ES-I3 (cell line): ENCODE data around the gene TMA16.

Experiments
- H3K36me3 ChIP-seq: 2 replicates; pipeline ENCODE4 v1.6.1; 2013; ENCODE audit warnings: mild to moderate bottlenecking, low read length, control low read depth, moderate library complexity; ENCODE audit not compliant: insufficient read depth
- H3K4me1 ChIP-seq: 2 replicates; pipeline ENCODE4 v1.6.1; 2013; ENCODE audit warnings: mild to moderate bottlenecking, control low read depth, low read length; ENCODE audit not compliant: insufficient read depth
- H3K9ac ChIP-seq: 2 replicates; pipeline ENCODE4 v1.6.1; 2013; ENCODE audit warnings: low read depth, mild to moderate bottlenecking, low read length, moderate library complexity
- H3K9me3 ChIP-seq: 2 replicates; pipeline ENCODE4 v1.6.1; 2013; ENCODE audit warnings: mild to moderate bottlenecking, low read length, moderate library complexity; ENCODE audit not compliant: control insufficient read depth, insufficient read depth

TMA16 gene

GRCh38 chr4:163486321-163486720, 8.2 kb upstream of the TMA16 start:
- no peaks in the 10 kb centered on the region for H3K4me1 ChIP-seq
- no peaks in the 10 kb centered on the region for H3K9me3 ChIP-seq
- no peaks in the 10 kb centered on the region for H3K36me3 ChIP-seq
- H3K9ac ChIP-seq = no peak overlapping the region

GRCh38 chr4:163489929-163490328, 4.6 kb upstream of the TMA16 start:
- Histone ChIP-seq H3K4me1 (no peaks in the 10 kb centered on the region), H3K9ac (no peak overlapping the region), H3K9me3 (no peaks in the 10 kb centered on the region), H3K36me3 (no peaks in the 10 kb centered on the region)

GRCh38 chr4:163492951-163493504, 1.5 kb upstream of the TMA16 start:
- peak overlapping the region; percentile 96; the same call in 1 of the 2 replicates for H3K9ac ChIP-seq
- H3K9me3 ChIP-seq = no peaks in the 10 kb centered on the region
- H3K36me3 ChIP-seq = no peaks in the 10 kb centered on the region
- 0 out of 2 replicates have a peak, but pooled peaks cover 4% of the 10 kb centered on the region for H3K4me1 ChIP-seq

GRCh38 chr4:163493643-163494359, 689 bp upstream of the TMA16 start:
- Histone ChIP-seq H3K36me3 (no peaks in the 10 kb centered on the region), H3K9me3 (no peaks in the 10 kb centered on the region), H3K9ac (peak overlapping the region; percentile 96), H3K4me1 (0 out of 2 replicates have a peak, but pooled peaks cover 4% of the 10 kb centered on the region)

GRCh38 chr4:163495900-163496299, 1.4 kb downstream of the TMA16 start:
- H3K4me1 ChIP-seq = 0 out of 2 replicates have a peak, but pooled peaks cover 4% of the 10 kb centered on the region
- H3K36me3 ChIP-seq = no peaks in the 10 kb centered on the region
- H3K9ac ChIP-seq = peak overlapping the region; percentile 96
- H3K9me3 ChIP-seq = no peaks in the 10 kb centered on the region

GRCh38 chr4:163500586-163500985, 6.1 kb downstream of the TMA16 start:
- Histone ChIP-seq H3K9me3 (no peaks in the 10 kb centered on the region; the same call in 1 of the 2 replicates), H3K9ac (no peak overlapping the region), H3K36me3 (no peaks in the 10 kb centered on the region), H3K4me1 (peaks cover 7% of the 10 kb centered on the region; the same call in 1 of the 2 replicates)

- 0 out of 2 replicates have a peak, but pooled peaks cover 4% of the 10 kb centered on the region for H3K36me3 ChIP-seq
- H3K9me3 ChIP-seq = no peaks in the 10 kb centered on the region; the same call in 1 of the 2 replicates
- no peak overlapping the region for H3K9ac ChIP-seq
- H3K4me1 ChIP-seq = peaks cover 3% of the 10 kb centered on the region; the same call in 1 of the 2 replicates
Measured at GRCh38 chr4:163505374-163505773, 10.9 kb downstream of the TMA16 start.

- Histone ChIP-seq H3K4me1 (no peaks in the 10 kb centered on the region), H3K9ac (no peak overlapping the region), H3K9me3 (no peaks in the 10 kb centered on the region), H3K36me3 (peaks cover 6% of the 10 kb centered on the region; the same call in 1 of the 2 replicates)
Measured at GRCh38 chr4:163515198-163515597, 20.7 kb downstream of the TMA16 start.

- H3K4me1 ChIP-seq = no peaks in the 10 kb centered on the region
- peaks cover 26% of the 10 kb centered on the region for H3K36me3 ChIP-seq
- no peaks in the 10 kb centered on the region for H3K9me3 ChIP-seq
Measured at GRCh38 chr4:163523791-163524365, 29.4 kb downstream of the TMA16 start.

GRCh38 chr4:163525982-163526381, 31.5 kb downstream of the TMA16 start:
- H3K36me3 ChIP-seq = peaks cover 20% of the 10 kb centered on the region
- no peaks in the 10 kb centered on the region for H3K9me3 ChIP-seq
- no peak overlapping the region for H3K9ac ChIP-seq
- no peaks in the 10 kb centered on the region for H3K4me1 ChIP-seq

More at GRCh38 chr4:163523791-163524365, 29.4 kb downstream of the TMA16 start:
- no peak overlapping the region for H3K9ac ChIP-seq

GRCh38 chr4:163527172-163527571, 32.7 kb downstream of the TMA16 start:
- no peaks in the 10 kb centered on the region for H3K4me1 ChIP-seq
- H3K36me3 ChIP-seq = peaks cover 20% of the 10 kb centered on the region
- H3K9ac ChIP-seq = no peak overlapping the region
- H3K9me3 ChIP-seq = no peaks in the 10 kb centered on the region

- Histone ChIP-seq H3K9ac (no peak overlapping the region), H3K4me1 (no peaks in the 10 kb centered on the region), H3K36me3 (peaks cover 9% of the 10 kb centered on the region), H3K9me3 (no peaks in the 10 kb centered on the region)
Measured at GRCh38 chr4:163528653-163529052, 34.2 kb downstream of the TMA16 start.

- Histone ChIP-seq H3K36me3 (no peaks in the 10 kb centered on the region; the same call in 1 of the 2 replicates), H3K9ac (no peak overlapping the region), H3K4me1 (no peaks in the 10 kb centered on the region; the same call in 1 of the 2 replicates), H3K9me3 (no peaks in the 10 kb centered on the region)
Measured at GRCh38 chr4:163534056-163534455, 39.6 kb downstream of the TMA16 start.

- Histone ChIP-seq H3K4me1 (peaks cover 2% of the 10 kb centered on the region; the same call in 1 of the 2 replicates), H3K9ac (no peak overlapping the region), H3K36me3 (no peaks in the 10 kb centered on the region; the same call in 1 of the 2 replicates), H3K9me3 (no peaks in the 10 kb centered on the region)
Measured at GRCh38 chr4:163535657-163536056, 41.2 kb downstream of the TMA16 start.
